ENCODE results near the gene AKT2.

DNA sequence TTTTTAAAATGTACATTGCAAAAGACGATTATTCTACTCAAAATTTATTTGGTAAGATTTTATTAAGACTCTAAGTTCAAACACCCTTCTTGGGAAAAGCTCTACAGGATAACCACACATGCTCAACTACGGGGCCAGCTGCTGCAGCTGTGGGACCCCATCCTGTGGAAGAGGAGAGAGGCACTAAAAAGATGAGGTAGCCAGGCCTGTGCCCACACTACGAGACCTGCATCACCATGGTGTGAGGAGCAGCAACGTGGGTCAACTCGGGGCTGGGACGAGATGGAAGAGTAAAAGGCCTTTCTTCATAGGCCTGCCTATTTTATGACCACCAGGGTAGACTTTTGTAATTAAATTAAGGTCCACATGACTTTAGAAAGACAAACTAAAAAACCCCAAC lies 54.1 kb downstream of the AKT2 start:
- TF ChIP-seq, protein P1, sequence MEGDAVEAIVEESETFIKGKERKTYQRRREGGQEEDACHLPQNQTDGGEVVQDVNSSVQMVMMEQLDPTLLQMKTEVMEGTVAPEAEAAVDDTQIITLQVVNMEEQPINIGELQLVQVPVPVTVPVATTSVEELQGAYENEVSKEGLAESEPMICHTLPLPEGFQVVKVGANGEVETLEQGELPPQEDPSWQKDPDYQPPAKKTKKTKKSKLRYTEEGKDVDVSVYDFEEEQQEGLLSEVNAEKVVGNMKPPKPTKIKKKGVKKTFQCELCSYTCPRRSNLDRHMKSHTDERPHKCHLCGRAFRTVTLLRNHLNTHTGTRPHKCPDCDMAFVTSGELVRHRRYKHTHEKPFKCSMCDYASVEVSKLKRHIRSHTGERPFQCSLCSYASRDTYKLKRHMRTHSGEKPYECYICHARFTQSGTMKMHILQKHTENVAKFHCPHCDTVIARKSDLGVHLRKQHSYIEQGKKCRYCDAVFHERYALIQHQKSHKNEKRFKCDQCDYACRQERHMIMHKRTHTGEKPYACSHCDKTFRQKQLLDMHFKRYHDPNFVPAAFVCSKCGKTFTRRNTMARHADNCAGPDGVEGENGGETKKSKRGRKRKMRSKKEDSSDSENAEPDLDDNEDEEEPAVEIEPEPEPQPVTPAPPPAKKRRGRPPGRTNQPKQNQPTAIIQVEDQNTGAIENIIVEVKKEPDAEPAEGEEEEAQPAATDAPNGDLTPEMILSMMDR (IDR thresholded peaks at IDR 0.05): no peak
- TF ChIP-seq POLR2A (IDR thresholded peaks at IDR 0.05): no peak

Data from right lobe of liver (tissue), 4 donors.